HS-27A (cell line): Measurements from ENCODE around the gene PLD3.
A peak's percentile ranks its signal among the peaks of the same experiment; 100 is the strongest.
"Not testable (repeated sequence)": the region's sequence is repeated elsewhere in the genome, so short reads cannot be mapped to it uniquely, and the experiment has no call there.

Source experiments
- DNase-seq: peaks from one replicate; pipeline ENCODE4 v3.0.0-alpha.2; 2012; ENCODE audit warnings: low read depth, missing footprints

Gene PLD3

DNA sequence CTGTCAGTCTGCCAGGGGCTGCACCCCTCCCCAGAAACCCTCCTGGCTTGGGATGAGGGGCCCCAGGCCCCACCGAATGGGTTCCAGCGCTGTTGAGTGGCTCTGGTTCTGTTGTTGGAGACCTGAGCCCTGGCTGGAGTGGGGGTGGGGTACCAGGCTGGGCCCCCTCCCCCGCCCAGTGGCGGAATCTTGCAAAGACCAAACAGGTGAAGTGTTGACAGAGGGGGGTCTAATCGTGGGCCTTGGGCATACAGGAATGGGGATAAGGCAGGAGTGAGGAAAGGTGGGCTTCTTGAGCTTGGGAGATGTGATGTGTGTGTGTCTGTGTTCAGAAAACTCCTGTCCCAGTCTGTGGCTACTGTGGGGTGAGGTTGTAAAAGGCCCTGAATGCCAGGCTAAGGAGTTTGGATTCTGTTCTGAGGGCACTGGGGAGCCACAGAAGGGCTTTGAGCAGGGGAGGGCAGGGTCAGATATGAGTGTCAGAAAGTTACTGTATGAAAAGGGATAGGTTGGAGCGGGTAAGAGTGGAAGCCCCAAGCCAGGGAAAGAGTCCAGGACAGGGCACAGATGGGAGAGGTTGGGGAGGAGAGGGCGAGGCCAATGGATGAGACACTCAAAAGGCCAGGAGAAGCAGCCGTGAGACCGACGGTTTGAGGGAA, 41.7 kb downstream of the PLD3 start, which contains the start of gene HIPK4:
Gene HIPK4 (minus strand): TSS at position 98 of the 659 bp plus-strand sequence. CDS start 279 bp downstream, outside the sequence.
- no peak for DNase-seq

DNA sequence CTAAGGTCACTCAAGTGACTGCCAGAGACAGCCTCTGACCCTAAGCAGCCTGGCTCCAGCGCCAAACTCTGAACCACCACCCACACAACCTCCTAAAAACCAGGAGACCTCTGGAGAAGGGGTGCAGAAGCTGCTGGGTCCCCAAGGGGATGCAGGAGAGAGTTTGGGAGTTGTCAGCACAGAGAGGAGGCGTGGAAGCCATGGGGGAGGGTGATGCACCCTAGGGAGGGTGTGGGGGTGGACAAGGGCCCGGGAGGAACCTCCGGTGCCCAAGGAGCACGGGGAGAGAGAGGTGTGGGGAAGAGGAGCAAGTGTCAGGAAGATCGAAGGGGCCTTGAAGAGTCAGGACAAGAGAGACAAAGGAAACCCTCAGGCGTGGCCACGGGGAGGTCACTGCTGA, 43.6 kb downstream of the PLD3 start:
- no peak for DNase-seq

DNA sequence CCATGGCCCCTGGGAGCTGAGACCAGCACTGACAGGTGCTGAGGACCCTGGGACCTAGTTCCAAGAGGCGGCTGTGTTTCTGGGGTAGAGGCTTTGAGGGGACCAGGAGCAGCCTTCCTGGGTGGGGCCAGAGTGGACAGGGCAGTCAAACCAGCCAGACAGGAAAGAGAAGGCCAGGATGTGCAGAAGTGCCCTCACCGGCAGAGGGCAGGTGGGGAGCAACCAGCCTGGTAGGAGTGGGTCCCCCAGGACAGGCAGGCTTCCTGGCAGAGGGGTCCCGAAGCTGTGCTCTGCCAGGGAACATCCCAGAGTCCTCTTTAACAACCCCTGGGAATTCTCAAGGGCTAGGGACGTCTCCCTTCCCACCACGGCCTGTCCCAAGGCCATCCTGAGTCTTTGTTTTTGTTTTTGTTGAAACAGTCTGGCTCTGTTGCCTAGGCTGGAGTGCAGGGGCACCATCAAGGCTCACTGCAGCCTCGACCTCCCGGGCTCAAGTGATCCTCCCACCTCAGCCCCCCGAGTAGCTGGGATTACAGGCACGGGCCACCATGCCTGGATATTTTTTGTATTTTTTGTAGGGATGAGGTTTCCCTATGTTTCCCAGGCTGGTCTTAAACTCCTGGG, 44.5 kb downstream of the PLD3 start:
- DNase-seq, result no peak

DNA sequence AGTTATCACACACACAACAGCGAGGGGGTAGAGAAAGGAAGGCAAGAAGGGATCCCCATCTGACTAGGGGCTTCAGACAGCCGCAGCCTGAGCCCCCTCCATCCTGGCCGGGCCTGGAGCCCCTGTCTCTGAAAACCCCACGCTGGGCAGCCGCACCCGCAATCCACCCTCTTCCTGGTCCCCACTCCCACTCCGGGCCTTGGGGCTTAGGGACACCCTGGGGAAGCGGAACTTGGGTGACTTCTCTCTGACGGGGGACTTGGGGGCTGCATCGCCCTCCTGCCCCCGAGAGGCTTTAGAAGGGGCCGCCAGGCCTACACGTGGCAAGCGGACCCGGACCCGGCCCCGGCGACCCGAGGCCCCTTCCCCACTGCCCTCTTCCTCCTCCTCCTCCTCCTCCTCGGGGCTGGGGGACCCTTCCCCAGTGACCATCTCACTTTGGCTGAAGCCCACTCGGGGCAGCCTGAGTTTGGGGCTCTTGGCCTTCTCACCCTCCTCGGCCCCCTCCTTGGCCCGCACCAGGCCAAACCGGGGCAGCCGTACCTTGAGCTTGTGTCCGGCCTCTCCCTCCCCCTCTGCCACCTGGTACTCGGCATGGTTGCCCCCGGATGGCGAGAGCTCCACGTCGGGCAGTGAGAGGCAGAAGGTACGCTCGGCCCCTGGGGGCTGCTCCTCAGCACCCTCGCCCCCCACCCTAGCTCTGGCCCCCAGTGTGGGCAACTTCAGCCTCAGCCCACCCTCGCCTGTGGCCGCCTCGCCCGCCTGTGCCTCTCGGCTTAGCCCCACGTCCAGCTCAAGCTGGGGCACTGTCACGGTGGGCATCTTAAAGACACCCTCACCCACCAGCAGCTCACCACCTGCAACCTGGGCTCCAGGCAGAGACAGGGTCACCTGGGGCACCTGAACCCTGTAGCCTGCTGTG, 45.7 kb downstream of the PLD3 start:
- no peak for DNase-seq

DNA sequence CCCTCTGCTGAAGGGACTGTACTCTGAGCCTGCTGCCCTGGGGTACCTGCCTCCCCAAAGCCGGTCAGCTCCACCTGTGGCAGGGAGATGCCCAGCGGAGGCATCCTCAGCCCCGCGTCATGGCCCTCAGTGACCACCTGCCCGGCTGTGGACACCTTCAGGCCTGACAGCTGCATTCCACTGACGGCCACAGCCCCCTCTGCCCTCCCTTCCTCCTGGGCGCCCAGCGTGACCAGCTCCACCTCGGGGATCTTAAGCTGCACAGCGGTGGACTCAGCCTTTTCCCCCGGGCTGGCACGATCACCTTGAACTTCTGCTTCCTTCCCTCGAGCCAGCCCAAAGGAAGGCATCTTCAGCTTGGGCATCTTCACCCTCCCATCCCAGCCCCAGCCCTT, 46.3 kb downstream of the PLD3 start:
- DNase-seq, result no peak

DNA sequence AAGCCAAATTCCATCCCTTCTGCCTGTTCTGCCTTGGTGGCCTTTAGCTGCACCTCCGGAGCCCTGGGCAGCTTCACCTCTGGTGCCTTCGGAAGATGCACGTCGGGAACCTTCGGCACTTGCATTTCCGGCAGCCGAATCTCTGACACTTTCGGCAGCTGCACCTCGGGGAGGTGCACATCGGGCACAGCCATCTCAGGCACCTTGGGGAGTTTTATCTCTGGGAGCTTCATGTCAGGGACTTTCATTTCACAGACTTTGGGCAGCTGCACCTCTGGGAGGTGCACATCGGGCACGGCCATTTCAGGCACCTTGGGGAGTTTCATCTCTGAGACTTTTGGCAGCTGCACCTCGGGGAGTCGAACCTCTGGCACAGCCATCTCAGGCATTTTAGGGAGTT, 47.5 kb downstream of the PLD3 start:
- DNase-seq, result no peak

DNA sequence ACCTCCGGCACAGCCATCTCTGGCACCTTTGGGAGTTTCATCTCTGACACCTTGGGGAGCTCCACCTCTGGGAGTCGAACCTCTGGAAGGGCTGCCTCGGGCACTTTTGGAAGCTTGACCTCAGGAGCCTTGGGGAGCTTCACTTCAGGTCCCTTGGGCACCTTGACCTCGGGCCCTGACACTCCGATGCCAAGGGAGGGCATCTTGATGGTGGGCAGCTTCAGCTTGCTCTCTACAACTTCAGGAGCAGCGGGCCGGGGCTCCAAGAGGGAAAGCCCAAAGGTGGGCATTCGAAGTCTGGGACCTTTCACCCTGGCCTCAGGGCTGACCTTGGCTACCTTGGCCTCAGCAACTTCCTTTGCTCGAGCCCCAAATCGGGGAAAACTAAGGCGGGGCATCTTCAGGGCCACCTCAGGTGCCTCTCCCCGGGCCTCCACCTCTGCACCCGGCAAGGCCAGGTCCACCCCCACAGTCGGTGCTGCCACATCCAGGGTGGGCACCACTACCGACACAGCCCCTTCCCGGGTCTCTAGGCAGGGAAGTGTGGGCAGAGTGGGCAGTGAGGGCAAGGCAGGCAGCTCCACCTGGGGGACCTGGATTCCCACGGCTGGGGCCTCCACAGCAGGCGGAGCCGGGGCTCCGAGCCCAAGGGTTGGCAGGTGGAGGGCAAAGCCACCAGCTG, 48.5 kb downstream of the PLD3 start:
- no peak for DNase-seq

DNA sequence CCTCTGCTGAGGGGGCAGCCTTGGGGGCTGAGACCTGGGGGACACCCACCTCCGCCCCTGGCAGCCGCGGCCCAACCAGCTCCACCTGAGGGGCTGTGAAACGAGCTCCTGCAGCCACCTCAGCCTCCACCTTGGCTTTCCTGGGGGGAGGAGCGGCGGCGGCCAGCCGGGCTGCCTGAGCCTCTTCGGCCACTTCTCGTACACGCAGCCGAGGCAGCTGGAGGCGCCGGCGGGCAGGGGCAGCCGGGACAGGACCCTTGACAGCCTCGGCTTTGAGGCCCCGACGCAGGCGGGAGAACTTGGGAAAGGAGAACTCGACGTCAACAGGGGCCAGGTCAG, 49.0 kb downstream of the PLD3 start:
- no peak for DNase-seq

DNA sequence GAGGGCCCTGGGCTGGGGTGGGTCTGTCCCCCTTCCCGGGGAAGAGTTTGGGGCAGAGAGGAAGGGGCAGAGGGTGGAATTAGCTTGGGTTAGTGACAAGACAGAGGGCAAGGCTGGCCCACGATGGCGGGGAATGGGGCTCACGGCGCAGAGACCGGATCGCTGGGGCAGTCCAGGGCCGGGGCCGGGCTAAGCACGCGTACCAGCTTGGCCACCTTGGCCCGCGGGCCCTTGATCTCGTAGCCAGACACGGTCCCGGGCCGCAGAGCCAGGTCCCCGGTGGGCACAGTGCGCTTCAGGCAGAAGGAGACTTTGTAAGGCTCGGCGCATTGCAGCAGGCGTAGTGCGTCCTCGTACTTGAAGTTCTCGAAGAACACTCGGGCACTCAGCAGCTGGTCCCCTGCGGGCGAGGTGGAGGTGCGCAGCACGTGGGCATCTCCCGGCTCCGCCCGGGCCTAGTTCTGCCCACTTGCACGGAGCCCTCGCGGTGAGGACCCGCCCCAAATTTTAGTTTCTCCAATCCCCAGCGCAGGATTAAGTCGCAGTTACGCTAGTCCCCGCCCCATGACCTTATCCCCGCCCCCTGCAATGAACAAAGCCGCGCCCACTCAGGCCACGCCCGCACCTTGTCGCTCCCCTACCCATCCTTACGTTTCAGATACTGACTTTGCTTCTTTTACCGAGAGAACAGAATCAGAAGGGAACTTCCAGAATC, 50.1 kb downstream of the PLD3 start:
- DNase-seq, result no peak

DNA sequence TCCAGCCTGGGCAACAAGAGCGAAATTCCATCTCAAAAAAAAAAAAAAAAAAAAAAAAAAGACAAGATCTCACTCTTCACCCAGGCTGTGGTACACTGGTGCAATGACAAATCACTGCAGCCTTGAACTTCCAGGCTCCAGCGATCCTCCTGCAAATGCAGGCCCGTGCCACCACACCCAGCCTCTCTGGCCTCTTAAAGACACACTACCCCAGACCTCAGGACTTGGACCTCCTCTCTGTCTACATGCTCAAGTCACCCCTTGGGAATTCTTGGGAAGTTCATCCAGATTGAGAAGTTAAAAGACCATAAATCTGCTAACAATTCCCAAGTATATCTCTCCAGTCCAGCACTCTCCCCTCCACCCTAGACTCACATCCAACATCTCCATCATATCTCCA, 52.1 kb downstream of the PLD3 start:
- DNase-seq, result no peak

DNA sequence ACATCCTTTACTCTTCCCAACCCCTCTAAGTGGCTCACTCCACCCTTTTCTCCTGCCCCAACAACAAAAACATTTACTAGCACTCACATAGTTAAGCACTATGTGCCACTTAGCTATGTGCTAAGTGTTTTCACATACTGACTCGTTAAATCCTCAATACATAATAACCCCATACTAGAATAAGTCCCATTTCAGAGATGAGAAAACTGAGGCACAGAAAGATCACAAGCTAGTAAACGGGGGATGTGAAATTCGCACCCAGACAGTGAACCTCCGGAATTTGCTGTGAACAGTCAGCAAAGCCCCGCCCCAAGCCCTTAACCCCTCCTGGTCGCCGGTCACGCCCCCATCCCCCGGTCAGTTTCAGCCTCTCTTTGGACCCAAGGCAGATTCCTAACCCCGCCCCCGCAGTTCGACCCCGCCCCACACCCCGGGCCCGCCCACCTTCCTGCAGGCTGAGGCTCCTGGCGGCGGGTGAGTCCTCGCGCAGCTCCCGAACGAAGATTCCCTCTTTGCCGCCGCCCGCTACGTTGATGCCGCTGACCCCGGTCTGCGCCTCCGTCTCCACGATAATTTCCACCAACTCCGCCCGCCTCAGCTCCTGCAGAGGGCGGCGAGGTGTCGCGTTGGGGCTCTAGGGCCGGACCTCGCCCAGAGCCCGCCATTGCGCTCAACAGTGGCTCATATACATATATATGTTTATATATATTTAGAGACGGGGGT, 54.9 kb downstream of the PLD3 start:
- DNase-seq, result peak; percentile 88

DNA sequence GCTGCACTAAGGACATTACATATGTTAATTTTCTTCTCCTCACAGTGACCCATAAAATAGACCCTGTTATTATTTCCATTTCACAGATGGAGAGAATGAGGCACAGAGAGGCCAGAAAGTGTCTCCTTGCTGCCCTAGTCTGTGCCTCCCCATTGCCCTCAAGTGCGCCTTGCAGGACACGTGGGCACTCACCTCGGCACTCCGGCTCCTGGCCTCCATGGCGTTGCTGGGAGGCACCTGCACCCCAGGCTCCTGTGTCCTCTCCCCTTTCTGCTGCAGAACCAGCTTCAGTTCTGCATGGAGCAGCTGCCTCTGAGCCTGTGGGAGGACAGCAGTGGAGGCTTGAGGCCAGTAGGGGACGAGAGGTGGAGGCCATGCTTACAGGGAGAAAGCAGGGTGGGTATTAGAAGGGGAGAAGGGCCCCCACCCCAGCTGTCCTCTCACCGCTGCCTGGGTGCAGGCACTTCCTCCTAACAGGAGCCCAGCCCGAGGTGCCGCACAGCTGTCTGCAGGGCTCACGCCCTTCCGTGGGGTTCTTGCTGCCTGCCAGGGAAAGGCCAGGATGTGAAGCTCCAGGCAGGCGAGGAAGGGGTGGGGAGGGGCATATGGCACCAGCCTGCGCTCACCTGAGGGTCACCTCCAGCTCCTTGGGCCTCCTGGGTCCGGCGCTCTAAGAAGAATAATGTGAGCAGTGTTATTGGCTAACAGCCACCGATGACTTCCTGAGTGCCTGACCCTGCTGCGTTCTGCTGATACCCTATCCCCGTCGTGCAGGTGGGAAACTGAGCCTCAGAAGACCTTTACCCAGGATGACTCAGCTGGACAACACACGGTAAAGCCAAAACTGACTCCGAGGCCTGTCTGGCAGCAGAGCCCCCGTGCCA, 59.5 kb downstream of the PLD3 start:
- DNase-seq, result no peak

DNA sequence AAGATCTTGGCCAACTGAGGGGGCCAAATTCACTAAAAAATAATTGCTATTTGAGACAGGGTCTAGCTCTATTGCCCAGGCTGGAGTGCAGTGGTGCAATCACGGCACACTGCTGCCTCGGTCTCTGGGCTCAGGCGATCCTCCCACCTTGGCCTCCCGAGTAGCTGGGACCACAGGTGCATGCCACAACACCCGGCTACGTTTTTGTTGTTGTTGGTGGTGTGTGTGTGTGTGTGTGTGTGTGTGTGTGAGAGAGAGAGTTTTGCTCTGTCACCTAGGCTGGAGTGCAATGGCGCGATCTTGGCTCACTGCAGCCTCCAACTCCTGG, 60.1 kb downstream of the PLD3 start:
- DNase-seq, result not testable (repeated sequence)

DNA sequence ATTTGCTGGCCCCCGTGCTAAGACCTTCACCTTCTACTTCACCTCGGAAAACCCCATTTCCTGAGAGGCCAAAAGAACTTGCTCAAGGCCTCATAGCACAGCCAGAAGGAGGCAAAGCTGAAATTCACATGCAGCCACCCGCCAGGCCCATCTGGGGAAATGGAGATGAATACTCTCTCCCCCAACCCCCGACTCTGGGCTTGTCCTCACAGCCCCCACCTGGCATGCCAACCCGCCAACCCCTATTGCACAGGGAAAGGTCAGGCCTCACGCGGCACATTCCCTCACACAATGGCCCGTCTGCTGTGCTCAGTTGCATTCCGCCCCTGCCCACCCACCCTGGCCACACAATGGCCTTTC, 61.5 kb downstream of the PLD3 start:
- DNase-seq, result no peak

DNA sequence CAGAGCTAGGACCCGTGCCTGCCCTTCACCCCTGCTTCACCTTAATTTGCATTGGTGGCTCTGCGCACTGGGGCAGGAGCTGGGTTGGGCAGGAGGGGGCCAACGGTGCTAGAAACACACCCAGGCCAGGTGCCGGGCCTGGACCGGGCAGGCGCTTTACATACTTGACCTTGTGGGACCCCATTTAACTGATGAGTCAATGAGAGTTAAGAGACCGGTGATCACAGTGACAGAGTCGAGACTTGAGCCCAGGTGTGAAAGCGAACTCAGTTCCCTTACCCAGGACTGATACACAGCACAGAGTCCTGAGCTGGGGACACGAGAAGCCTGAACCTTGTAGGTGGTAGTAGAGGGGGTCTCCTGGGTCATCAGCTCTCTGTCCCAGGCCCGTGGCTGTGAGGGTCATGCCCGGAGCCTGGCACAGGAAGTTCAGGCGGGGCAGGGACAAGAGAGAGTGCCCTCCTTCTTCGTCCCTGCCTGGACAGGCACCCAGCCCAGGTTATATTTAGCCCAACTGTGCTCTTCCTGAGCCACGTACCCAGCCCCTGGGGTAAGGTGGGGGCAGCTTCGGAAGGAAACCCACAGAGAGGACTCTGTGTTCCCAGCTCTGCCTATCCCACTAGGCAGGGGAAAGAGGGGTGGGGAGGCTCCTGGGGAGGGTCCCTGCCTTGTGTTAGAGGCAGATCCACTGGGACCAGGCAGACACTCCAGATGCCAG, 62.8 kb downstream of the PLD3 start:
- no peak for DNase-seq

DNA sequence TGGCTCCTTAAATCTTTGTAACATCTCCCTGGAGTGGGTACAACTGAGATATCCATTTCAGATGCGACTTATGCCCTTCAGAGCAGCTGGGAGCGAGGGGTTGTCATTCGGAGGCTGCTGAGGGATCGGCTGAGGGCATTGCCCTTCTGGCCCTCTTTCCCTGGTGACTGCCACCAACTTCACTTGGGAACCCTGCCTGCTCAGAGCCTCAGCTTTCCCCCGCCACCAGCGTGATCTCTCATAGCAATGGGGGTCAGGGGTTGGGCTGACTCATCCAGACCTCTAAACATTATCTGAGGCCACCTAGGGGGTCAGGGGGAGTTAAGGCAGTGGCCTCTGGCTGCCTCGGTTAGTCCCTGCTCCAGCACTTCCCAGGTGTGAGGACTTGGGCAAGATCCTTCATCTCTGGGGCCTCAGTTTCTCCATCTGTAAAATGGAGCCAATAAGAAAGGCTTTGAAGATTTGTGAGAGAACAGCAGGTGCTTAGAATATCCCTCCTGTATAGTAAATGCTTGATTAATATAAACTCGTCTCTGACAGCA, 63.5 kb downstream of the PLD3 start:
- DNase-seq, result no peak

DNA sequence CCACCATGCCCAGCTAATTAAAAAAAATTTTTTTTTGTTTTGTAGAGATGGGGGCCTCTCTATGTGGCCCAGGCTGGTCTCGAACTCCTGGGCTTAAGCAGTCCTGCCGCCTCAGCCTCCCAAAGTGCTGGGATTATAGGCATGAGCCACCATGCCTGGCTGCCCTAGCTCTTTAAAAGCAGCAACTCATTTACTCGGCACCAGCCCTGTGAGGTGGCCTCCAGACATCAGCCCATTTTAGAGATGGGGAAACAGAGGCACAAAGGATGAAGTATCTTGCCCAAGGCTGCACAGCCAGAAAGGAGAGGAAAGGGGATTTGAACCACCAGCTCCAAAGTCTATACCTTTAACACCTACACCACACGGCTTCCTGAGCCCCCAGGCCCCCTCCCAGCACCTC, 64.4 kb downstream of the PLD3 start:
- no peak for DNase-seq

DNA sequence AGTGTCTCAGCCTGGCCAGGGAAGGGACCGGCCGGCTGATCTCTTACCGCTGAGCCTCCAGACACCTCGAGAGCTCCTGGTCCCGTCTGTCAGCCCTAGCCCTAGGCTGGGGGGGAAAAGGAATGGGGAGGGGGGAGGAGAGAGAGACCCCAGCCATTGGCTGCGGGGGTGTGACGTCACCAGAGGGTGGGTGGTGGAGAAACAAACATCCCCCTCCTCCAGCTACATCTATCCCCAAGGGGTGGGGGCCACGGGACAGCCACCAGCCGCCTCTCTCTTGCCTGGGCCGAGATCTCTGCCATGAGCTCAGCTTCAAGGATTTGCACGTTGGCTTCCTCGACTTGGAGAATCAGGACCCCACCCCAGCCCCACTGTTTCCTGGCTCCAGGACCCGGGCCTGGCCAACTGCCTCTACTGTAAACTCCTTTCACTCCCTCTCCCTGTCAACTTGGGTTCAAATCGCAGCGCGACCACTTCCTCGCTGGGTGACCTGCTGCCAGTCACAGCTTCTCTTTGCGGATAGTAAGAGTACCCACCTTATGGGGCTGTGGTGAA, 64.9 kb downstream of the PLD3 start, which contains the start of gene PRX:
Gene PRX (minus strand): TSS at position 88 of the 555 bp plus-strand sequence. CDS start 5,446 bp downstream, outside the sequence.
- DNase-seq, result no peak
